ENCODE results near the gene ZBTB42.

The ZBTB42 gene

DNA sequence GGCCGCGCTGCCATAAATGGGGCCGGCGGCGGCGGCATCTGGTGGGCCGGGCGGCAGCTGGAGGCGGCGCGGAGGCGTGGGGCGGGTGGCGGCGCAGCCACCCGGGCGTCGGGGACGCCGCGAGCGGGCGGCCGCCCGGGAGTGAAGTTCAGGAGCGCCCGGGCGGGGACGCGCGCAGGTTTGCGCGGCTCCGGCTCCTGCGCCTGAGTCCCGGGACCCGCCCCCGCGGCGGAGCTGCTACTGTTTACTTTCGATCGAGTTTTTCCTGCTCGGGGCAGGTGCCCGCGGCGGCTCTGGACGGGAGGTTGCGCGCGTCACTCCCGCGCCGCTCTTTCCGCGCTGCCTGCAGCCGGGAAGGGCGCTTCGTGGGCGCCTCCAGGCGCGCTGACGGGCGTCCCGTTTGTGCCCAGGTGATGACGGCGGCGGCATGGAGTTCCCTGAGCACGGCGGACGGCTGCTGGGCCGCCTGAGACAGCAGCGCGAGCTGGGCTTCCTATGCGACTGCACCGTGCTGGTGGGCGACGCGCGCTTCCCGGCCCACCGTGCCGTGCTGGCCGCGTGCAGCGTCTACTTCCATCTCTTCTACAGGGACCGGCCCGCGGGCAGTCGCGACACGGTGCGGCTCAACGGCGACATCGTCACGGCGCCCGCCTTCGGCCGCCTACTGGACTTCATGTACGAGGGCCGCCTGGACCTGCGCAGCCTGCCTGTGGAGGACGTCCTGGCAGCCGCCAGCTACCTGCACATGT, at the start of gene ZBTB42:
Gene ZBTB42 (plus strand): TSS at position 331 of the 749 bp plus-strand sequence. CDS start 97 bp downstream, at position 428.
- DNase-seq, result peak; percentile 51

GRCh38 chr14:104751539-104752422, 49.1 kb upstream of the ZBTB42 start:
- DNase-seq, result peak; percentile 23

GRCh38 chr14:104752423-104752734, 48.5 kb upstream of the ZBTB42 start:
- no peak for DNase-seq

GRCh38 chr14:104752735-104753527, 48.0 kb upstream of the ZBTB42 start, which contains the start of gene SIVA1:
SIVA1 (plus strand) TSS chr14:104753147; CDS start chr14:104753202, 55 bp downstream.
- peak; percentile 100 for DNase-seq

GRCh38 chr14:104753528-104754212, 47.2 kb upstream of the ZBTB42 start:
- DNase-seq, result peak; percentile 18

DNA sequence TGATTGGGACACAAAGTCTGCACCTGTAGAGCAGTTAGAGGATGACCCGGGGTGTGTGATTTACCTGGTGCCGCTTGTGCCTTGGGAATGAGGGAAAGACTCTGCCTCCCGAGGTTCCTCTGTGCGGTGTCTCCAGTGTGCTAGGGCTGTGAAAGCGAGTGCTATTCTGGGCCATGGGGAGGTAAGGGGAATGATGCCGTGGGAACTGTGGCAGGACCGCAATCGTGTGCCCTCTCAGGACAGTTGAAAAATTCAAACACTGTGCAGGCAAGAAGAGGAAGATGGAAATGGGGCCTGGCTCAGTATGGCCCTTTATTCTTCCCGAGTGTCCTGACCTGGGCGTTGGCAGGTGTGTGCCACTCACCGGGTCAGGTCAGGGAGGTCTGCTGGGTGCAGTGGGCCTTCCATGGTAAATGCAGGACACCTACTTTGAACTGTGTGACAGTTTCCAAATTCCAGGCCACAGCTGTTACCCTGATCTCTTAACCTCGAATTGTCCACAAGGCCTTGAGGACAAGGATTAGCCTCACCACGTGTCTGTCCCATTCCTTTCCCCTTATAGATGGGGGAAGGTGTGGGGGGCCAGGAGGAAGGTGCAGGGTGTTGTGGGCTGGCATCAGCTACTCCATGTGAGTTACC, 46.6 kb upstream of the ZBTB42 start:
- DNase-seq, result no peak

DNA sequence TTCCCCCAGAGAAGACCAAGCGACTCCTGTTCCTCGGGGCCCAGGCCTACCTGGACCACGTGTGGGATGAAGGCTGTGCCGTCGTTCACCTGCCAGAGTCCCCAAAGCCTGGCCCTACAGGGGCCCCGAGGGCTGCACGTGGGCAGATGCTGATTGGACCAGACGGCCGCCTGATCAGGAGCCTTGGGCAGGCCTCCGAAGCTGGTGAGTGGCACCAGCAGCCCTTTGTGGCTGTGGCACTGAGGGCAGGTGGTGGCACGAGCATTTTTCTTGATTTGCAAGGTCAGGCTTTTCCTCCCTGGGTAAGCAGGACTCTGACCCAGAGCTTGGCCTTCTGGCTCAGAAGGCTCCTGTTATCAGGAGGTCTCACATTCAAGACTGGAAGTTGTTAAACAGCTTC, 45.3 kb upstream of the ZBTB42 start:
- DNase-seq, result no peak

GRCh38 chr14:104756477-104757237, 44.2 kb upstream of the ZBTB42 start:
- DNase-seq, result no peak

DNA sequence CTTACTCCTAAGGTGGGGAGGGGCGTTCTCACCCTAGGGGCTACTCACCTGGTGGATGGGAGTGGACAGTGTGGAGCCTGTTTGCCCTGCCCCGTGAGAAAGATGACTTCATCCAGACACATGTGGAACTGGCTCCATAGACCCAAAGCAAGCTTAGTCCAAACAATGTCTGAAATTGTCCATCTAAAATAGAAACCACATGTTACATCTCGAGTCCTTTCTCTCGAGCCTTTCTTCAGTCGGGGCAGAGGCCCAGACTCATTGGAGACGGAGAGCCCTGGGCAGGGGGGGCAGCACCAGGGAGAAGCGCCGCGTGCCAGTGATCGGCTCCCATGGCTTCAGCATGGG, 43.7 kb upstream of the ZBTB42 start:
- DNase-seq, result no peak

GRCh38 chr14:104757681-104758392, 43.1 kb upstream of the ZBTB42 start:
- DNase-seq, result no peak

DNA sequence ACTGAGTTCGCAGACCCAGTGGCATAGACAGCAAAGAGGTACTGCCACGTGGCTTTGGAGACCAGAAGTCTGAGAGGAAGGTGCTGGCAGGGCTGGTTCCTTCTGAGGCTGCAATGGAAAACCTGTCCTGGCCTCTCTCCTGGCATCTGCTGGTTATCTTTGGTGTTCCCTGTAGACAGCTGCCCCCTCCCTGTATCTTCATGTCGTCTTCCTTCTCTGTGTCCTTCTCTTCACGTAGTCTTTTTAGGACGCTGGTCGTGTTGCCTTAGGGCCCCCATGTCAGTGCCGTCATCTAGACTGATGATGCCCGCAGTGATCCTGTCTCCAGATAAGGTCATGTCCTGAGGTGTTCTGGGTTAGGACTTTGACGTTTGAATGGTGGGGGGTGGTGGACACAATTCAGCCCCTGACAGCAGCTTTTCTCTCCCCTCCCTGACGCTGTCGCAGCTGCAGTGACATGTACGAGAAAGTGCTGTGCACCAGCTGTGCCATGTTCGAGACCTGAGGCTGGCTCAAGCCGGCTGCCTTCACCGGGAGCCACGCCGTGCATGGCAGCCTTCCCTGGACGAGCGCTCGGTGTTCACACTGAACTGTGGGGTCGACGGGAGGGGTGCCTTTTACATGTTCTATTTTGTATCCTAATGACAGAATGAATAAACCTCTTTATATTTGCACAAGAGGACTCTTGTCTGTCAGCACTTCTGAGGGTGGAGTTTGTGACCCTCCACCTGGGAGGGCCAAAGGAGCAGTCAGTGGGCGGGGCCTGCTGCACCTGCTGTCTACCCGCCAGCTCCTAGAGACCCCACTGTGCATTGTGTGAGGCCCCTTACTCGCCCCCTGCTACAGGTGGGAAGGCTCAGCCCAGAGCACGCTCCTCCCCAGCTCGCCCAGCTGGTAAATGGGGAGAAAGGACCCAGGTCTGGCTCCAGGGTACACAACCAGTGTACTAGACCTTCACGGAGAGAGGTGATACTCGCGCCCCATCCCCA, 41.6 kb upstream of the ZBTB42 start:
- DNase-seq, result no peak

DNA sequence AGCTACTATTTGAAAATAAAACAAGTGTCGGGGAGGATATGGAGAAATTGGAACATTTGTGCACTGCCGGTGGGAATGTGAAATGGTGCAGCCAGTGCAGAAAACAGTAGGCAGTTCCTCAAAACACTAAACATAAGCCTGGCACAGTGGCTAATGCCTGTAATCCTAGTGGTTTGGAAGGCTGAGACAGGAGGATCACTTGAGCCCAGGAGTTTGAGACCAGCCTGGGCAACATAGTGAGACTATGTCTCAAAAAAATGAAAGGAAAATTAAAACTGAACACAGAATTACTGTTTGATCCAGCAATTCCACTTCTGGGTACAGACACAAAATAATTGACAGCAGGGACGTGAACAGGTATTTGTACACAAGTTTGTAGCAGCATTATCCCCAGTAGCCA, 35.4 kb upstream of the ZBTB42 start:
- DNase-seq, result no peak

DNA sequence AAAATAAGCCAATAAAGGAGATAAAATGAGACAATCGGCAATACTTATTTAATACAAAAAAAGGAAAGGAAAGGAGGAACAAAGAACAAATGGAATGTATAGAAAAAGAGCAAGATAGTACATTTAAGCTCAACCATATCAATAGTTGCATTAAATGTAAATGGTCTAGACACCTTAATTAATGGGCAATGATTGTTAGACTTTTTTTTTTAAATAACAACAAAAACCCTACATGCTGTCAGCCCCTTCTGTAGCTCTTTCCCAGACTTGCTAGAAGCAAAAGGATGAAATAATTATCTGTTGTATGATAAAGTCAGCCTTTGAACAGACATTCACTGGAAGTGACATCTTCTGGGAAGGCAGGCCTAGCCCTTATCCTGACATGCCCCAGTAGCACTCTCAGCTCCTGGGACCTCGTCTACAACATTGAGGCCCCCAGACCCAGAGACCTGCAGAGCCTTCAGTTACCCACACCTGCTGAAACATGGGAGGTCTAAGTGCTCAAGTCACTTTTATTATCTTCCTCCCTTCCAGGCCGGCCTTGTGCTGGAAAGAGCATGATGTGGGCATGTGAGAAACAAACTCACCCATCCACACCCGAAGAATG, 34.5 kb upstream of the ZBTB42 start:
- no peak for DNase-seq

DNA sequence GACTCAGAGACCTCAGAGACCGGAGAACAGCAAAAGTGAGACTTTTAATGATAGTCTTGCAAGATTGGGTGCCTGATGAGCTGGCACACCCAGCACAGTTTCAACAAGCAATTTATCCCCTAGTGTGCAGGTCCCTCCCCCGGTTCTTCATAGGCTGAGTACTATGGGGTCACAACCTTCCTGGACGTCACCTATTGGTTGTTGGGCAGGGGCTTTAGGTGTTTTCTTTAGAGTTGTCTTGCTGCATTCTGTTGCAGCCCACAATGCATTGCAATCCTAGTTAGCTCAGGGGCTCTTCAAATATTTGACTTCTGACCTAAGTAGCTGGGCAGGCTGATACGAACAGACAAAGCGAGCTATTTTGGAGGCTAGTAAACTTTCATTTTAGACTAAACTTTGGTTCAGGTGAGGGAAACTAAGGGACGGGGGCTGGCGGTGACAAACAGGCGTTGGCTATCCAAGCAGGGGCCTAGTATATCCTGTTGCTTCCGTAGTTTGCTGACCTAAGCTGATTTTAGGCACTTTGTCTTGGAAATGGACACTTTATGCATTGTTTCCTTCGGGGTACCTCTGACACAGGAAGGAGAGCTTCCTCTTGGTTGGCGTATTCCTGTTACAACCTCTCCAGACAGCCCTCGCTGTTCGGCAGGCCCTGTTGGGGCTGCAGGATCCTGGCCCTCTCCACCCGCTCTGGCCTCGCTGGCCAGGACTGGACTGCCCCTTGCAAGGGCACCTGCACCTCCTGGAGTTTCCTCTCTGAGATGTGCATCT, 33.9 kb upstream of the ZBTB42 start:
- DNase-seq, result no peak

DNA sequence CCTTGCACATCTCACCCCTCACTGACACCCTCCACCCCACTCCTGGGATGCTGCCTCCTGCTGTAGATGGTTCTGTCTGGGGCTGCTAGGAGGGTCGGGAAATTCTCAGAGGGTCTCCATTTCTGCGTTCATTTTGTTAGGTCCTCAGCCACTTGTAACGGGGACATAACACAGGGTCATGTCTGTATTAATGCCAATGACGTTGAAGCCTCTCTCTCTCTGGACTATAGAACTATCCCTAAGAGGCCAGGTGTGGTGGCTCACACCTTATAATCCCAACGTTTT, 33.3 kb upstream of the ZBTB42 start:
- no peak for DNase-seq

- peak; percentile 89 for DNase-seq
Observed at GRCh38 chr14:104768437-104769323, 32.2 kb upstream of the ZBTB42 start.

DNA sequence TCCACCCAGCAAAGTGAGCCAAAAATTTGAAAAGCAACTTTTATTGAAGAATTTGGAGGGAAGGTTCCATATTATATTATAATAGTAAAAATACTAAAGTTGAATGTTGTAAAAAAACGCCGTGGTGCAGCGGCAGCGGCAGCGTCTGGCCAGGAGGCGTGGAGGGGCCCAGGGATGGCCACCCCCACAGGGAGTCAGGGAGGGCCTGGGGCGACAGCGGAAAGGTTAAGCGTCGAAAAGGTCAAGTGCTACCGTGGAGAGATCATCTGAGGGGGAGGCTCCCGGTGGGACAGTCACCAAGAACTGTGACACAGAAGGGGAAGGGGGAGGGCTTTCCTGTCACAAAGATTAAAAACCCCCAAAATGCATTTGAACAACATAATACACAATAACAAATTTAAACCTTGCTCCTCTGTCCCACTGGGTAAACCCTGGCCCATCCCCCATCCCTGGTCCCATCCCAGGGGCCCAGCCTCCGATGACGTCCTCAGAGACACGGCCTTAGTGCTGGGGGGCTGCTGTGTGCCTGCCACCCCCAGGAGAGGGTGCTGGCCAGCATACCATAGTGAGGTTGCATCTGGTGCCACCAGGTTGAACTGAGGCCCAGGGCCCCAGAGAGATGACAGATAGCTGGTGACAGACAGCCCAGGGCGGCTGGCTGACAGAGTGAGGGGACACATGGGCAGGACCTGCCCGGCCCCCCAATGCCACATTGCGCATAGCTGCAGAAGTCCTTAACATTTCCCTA, 31.4 kb upstream of the ZBTB42 start:
- no peak for DNase-seq
